IMR-90 (cell line): Measurements from ENCODE around the gene RGSL1. TPM values are rescaled to one million over a fixed set of nuclear protein-coding genes. Genes with fewer than 3 reads are reported as not detected.

Source experiments
- ATAC-seq: fragments of 200-7000 bp; cut with Tn5 transposase; 2 replicates; pipeline ENCODE4 v1.9.1; 2020; ENCODE audit warnings: low read depth, mild to moderate bottlenecking, moderate library complexity
- BruUV-seq: library from RNA; stranded (reverse); fragments of 400-500 nt; replicated peaks from 2 replicates; lab custom pipeline; 2021; lab: Mats Ljungman, UMichigan
- CTCF ChIA-PET: fragments of 300-600 bp; formaldehyde crosslinking; extraction: SDS; loops from one replicate; lab custom pipeline; 2021; ENCODE audit warnings: antibody characterized with exemption; lab: Yijun Ruan, JAX
- POLR2A ChIA-PET: fragments of 300-600 bp; sonication (Branson Sonifier 250); formaldehyde crosslinking; loops from one replicate; lab custom pipeline; 2022; ENCODE audit warnings: antibody characterized with exemption; ENCODE audit not compliant: unreplicated experiment; lab: Charles Lee
- DNase-seq: peaks from one replicate; pipeline ENCODE4 v3.0.0; 2013
- H2AFZ ChIP-seq: replicated peaks from 2 replicates; pipeline ENCODE3; 2013; ENCODE audit warnings: low read length, mild to moderate bottlenecking; ENCODE audit not compliant: poor library complexity
- H2AK5ac ChIP-seq: 2 replicates; pipeline ENCODE4 v1.6.1; 2013; ENCODE audit warnings: low read depth, low read length, inconsistent platforms
- H2AK9ac ChIP-seq: replicated peaks from 2 replicates; pipeline ENCODE3; 2013; ENCODE audit warnings: mild to moderate bottlenecking, low read depth, low read length, moderate library complexity; ENCODE audit not compliant: poor library complexity
- H2BK120ac ChIP-seq: 2 replicates; pipeline ENCODE4 v1.6.1; 2013; ENCODE audit warnings: low read depth, low read length, inconsistent platforms
- H2BK15ac ChIP-seq: 3 replicates; pipeline ENCODE4 v1.6.1; 2013; ENCODE audit warnings: low read depth, low read length, inconsistent platforms
- H2BK20ac ChIP-seq: 2 replicates; pipeline ENCODE4 v1.6.1; 2013; ENCODE audit warnings: low read depth, mild to moderate bottlenecking, inconsistent platforms, low read length, moderate library complexity
- H2BK5ac ChIP-seq: 2 replicates; pipeline ENCODE4 v1.6.1; 2013; ENCODE audit warnings: mild to moderate bottlenecking, low read depth, low read length, inconsistent platforms; ENCODE audit not compliant: poor library complexity, severe bottlenecking
- H3K14ac ChIP-seq: replicated peaks from 2 replicates; pipeline ENCODE4 v1.6.1; 2013; ENCODE audit warnings: low read depth, low read length, inconsistent platforms
- H3K18ac ChIP-seq: 2 replicates; pipeline ENCODE4 v1.6.1; 2013; ENCODE audit warnings: low read depth, low read length, control low read depth
- H3K23ac ChIP-seq: 2 replicates; pipeline ENCODE4 v1.6.1; 2013; ENCODE audit warnings: low read depth, low read length, inconsistent platforms
- H3K27ac ChIP-seq: 2 replicates; pipeline ENCODE4 v1.5.1; 2013; ENCODE audit warnings: mild to moderate bottlenecking, control low read depth, low read length; ENCODE audit not compliant: insufficient read depth
- H3K27me3 ChIP-seq: 2 replicates; pipeline ENCODE4 v1.6.1; 2013; ENCODE audit warnings: low read length; ENCODE audit not compliant: control insufficient read depth, insufficient read depth
- H3K36me3 ChIP-seq: 2 replicates; pipeline ENCODE4 v1.6.1; 2013; ENCODE audit warnings: low read length, mixed read lengths; ENCODE audit not compliant: control insufficient read depth, insufficient read depth
- H3K4ac ChIP-seq: 2 replicates; pipeline ENCODE4 v1.6.1; 2013; ENCODE audit warnings: low read depth, low read length, inconsistent platforms
- H3K4me1 ChIP-seq: 2 replicates; pipeline ENCODE4 v1.6.1; 2013; ENCODE audit warnings: low read length, mixed read lengths; ENCODE audit not compliant: control insufficient read depth, insufficient read depth
- H3K4me2 ChIP-seq: 2 replicates; pipeline ENCODE4 v1.6.1; 2013; ENCODE audit warnings: low read depth, mild to moderate bottlenecking, control low read depth, low read length, moderate library complexity
- H3K4me3 ChIP-seq: 2 replicates; pipeline ENCODE4 v1.5.1; 2013; ENCODE audit warnings: low read depth, mild to moderate bottlenecking, control low read depth, low read length, moderate library complexity; ENCODE audit not compliant: insufficient read depth
- H3K56ac ChIP-seq: 2 replicates; pipeline ENCODE4 v1.6.1; 2013; ENCODE audit warnings: low read length, inconsistent platforms; ENCODE audit not compliant: insufficient read depth; ENCODE audit errors: extremely low read depth
- H3K79me1 ChIP-seq, 2 experiments: 2 replicates each; pipeline ENCODE4 v1.6.1; 2013; ENCODE audit warnings: low read length in 2 of 2, inconsistent platforms in 1 of 2, low read depth in 1 of 2
- H3K9ac ChIP-seq: 2 replicates; pipeline ENCODE4 v1.6.1; 2013; ENCODE audit warnings: low read depth, low read length, control low read depth
- H3K9me1 ChIP-seq: 2 replicates; pipeline ENCODE4 v1.6.1; 2013; ENCODE audit warnings: low read length, inconsistent platforms; ENCODE audit not compliant: insufficient read depth
- H3K9me3 ChIP-seq: 2 replicates; pipeline ENCODE4 v1.6.1; 2013; ENCODE audit warnings: low read length; ENCODE audit not compliant: control insufficient read depth, insufficient read depth
- H4K20me1 ChIP-seq: 2 replicates; pipeline ENCODE4 v1.6.1; 2013; ENCODE audit warnings: low read length, inconsistent platforms; ENCODE audit not compliant: insufficient read depth
- H4K5ac ChIP-seq: 2 replicates; pipeline ENCODE4 v1.6.1; 2013; ENCODE audit warnings: mild to moderate bottlenecking, low read depth, low read length, control low read depth
- H4K8ac ChIP-seq, 2 experiments: 2 replicates each; pipeline ENCODE4 v1.6.1; 2013; ENCODE audit warnings: low read depth in 2 of 2, low read length in 2 of 2, control low read depth in 1 of 2, inconsistent platforms in 1 of 2
- H4K91ac ChIP-seq: 2 replicates; pipeline ENCODE4 v1.6.1; 2013; ENCODE audit warnings: low read depth, low read length, inconsistent platforms; ENCODE audit not compliant: insufficient read depth
- BHLHE40 ChIP-seq: fragments of 150-350 bp; IDR thresholded peaks from 2 replicates; pipeline ENCODE4 v1.6.1; 2016; ENCODE audit warnings: mild to moderate bottlenecking, low read depth, low read length
- CEBPB ChIP-seq: IDR thresholded peaks from 2 replicates; pipeline ENCODE4 v1.6.1; 2012; ENCODE audit warnings: low read depth, low read length, improper control_type of control experiment
- CHD1 ChIP-seq: IDR thresholded peaks from 2 replicates; pipeline ENCODE4 v1.6.1; 2012; ENCODE audit warnings: low read depth, low read length, improper control_type of control experiment
- CTCF ChIP-seq: conservative IDR thresholded peaks from 2 replicates; pipeline ENCODE4 v1.5.1; 2012; ENCODE audit warnings: mild to moderate bottlenecking, low read depth, low read length, improper control_type of control experiment
- ELK1 ChIP-seq: fragments of 150-350 bp; IDR thresholded peaks from 2 replicates; pipeline ENCODE4 v1.6.1; 2016; ENCODE audit warnings: low read depth, mild to moderate bottlenecking, low read length, moderate library complexity, borderline replicate concordance
- FOS ChIP-seq: fragments of 150-350 bp; IDR thresholded peaks from 2 replicates; pipeline ENCODE4 v1.6.1; 2016; ENCODE audit warnings: low read depth, low read length
- MAFK ChIP-seq: IDR thresholded peaks from 2 replicates; pipeline ENCODE4 v1.6.1; 2012; ENCODE audit warnings: low read depth, low read length, improper control_type of control experiment
- MAZ ChIP-seq: IDR thresholded peaks from 2 replicates; pipeline ENCODE4 v1.6.1; 2012; ENCODE audit warnings: low read depth, mild to moderate bottlenecking, low read length, improper control_type of control experiment, moderate library complexity, borderline replicate concordance
- MXI1 ChIP-seq: IDR thresholded peaks from 2 replicates; pipeline ENCODE4 v1.6.1; 2012; ENCODE audit warnings: low read depth, mild to moderate bottlenecking, low read length, moderate library complexity, borderline replicate concordance
- NFE2L2 ChIP-seq: fragments of 150-350 bp; IDR thresholded peaks from 2 replicates; pipeline ENCODE4 v1.6.1; 2016; ENCODE audit warnings: low read depth, mild to moderate bottlenecking, low read length
- POLR2A ChIP-seq: IDR thresholded peaks from 2 replicates; pipeline ENCODE4 v1.6.1; 2012; ENCODE audit warnings: mild to moderate bottlenecking, low read depth, low read length
- RAD21 ChIP-seq: IDR thresholded peaks from 2 replicates; pipeline ENCODE4 v1.6.1; 2012; ENCODE audit warnings: low read length, improper control_type of control experiment
- RCOR1 ChIP-seq: IDR thresholded peaks from 2 replicates; pipeline ENCODE4 v1.6.1; 2012; ENCODE audit warnings: mild to moderate bottlenecking, low read length, improper control_type of control experiment; ENCODE audit not compliant: insufficient replicate concordance
- RFX5 ChIP-seq: IDR thresholded peaks from 2 replicates; pipeline ENCODE4 v1.8.0; 2012; ENCODE audit warnings: low read depth, mild to moderate bottlenecking, low read length, moderate library complexity
- SMC3 ChIP-seq: fragments of 150-350 bp; IDR thresholded peaks from 2 replicates; pipeline ENCODE4 v1.6.1; 2016; ENCODE audit warnings: low read depth, mild to moderate bottlenecking, antibody characterized with exemption, low read length, moderate library complexity
- WGBS, 2 experiments: methylation state at CpG; one replicate each; pipeline versions ENCODE4 v1.1.5 to v1.1.7; 2013; ENCODE audit warnings: missing lambda C conversion rate in 2 of 2; ENCODE audit not compliant: insufficient read length in 1 of 2; ENCODE audit errors: extremely low coverage in 2 of 2; 5-methylcytosine and 5-hydroxymethylcytosine counted together
- dilution Hi-C: fragments of 300-500 bp; cut with HindIII; formaldehyde crosslinking; loops from one replicate; pipeline ENCODE4 v1.14.3; 2018; ENCODE audit warnings: low sequenced_read_pairs; ENCODE audit not compliant: unreplicated experiment
- in situ Hi-C: fragments of 300-500 bp; cut with MboI; formaldehyde crosslinking; loops from 3 replicates; pipeline ENCODE4 v1.14.3; 2019; ENCODE audit warnings: low sequenced_read_pairs, inconsistent platforms, mixed read lengths
- intact Hi-C: fragments of 100-400 bp; cut with micrococcal nuclease; formaldehyde crosslinking; loops from 2 replicates; pipeline ENCODE4 v1.10.0; 2022
- polyA plus RNA-seq, 3 experiments: library from polyadenylated mRNA; depleted of rRNA; stranded (reverse); fragments of >200 nt; gene quantifications; 2 replicates each; pipeline ENCODE4 v1.2.3, GENCODE V29; 2012; ENCODE audit warnings: low replicate concordance in 1 of 3
- total RNA-seq: library from RNA; depleted of rRNA; stranded (reverse); fragments of >200 nt; gene quantifications from 2 replicates; pipeline ENCODE4 v1.2.3, GENCODE V29; 2012
- TF ChIP-seq, protein P1 (sequence below): fragments of 150-350 bp; IDR thresholded peaks from 2 replicates; pipeline ENCODE4 v1.6.1; 2017; ENCODE audit warnings: mild to moderate bottlenecking, antibody characterized with exemption, low read length, low read depth

Gene RGSL1
- total and polyA plus RNA-seq, 2 of the 4 experiments (the other 2 are of a cell fraction): not detected

GRCh38 chr1:182601913-182602312 is 152.0 kb downstream of the RGSL1 start:
- dilution Hi-C loops: no loop called here
- no peak overlapping the region for H4K91ac ChIP-seq
- no peaks in the 10 kb centered on the region for H3K9me1 ChIP-seq
- no peak overlapping the region for H2BK20ac ChIP-seq
- no peak overlapping the region for H3K9ac ChIP-seq
- ATAC-seq: no peak
- BruUV-seq: no TSS peak
- no peak overlapping the region for H3K4me3 ChIP-seq
- no CpG with 5 or more reads among the region's 4 CpGs for WGBS, 2 experiments
- POLR2A ChIA-PET: no interaction called here
- no peaks in the 10 kb centered on the region for H4K20me1 ChIP-seq
- H3K14ac ChIP-seq: no peak overlapping the region
- no peak overlapping the region for H2BK15ac ChIP-seq
- no peak overlapping the region for H3K27ac ChIP-seq
- H3K4me1 ChIP-seq: peaks cover 2% of the 10 kb centered on the region; the same call in 1 of the 2 replicates
- no peak overlapping the region for H3K23ac ChIP-seq
- in situ Hi-C loops: no loop called here
- no peak for DNase-seq
- H2AFZ ChIP-seq: peak overlapping the region; percentile 17
- no peak overlapping the region for H3K18ac ChIP-seq
- H2AK9ac ChIP-seq: no peak overlapping the region
- H2AK5ac ChIP-seq: no peak overlapping the region
- intact Hi-C loops: loop anchor here (1.0 to 5.0 kb wide), 2 partner anchors 182 to 235 kb away; partner anchors contain the start of gene DHX9
- no peaks in the 10 kb centered on the region for H3K79me1 ChIP-seq
- no peak overlapping the region for H3K4me2 ChIP-seq
- CTCF ChIA-PET: interaction anchor here (0.6 to 9.2 kb wide), 3 partner anchors 49 to 182 kb away, joined by 3 to 129 read pairs (median 4); no protein-coding TSS in a partner anchor
- H2BK120ac ChIP-seq: no peak overlapping the region
- no peak overlapping the region for H4K8ac ChIP-seq
- H3K4ac ChIP-seq: no peak overlapping the region
- H3K27me3 ChIP-seq: peaks cover 18% of the 10 kb centered on the region
- TF ChIP-seq BHLHE40 (no peak), MAZ (no peak), CEBPB (no peak), FOS (no peak), POLR2A (no peak), CTCF (no peak), RCOR1 (no peak), MXI1 (no peak), RFX5 (no peak), RAD21 (no peak), ELK1 (no peak), NFE2L2 (no peak), CHD1 (no peak), SMC3 (no peak), MAFK (no peak)
- TF ChIP-seq, protein P1, sequence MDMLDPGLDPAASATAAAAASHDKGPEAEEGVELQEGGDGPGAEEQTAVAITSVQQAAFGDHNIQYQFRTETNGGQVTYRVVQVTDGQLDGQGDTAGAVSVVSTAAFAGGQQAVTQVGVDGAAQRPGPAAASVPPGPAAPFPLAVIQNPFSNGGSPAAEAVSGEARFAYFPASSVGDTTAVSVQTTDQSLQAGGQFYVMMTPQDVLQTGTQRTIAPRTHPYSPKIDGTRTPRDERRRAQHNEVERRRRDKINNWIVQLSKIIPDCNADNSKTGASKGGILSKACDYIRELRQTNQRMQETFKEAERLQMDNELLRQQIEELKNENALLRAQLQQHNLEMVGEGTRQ: no peak
- H3K9me3 ChIP-seq: no peaks in the 10 kb centered on the region
- no peak overlapping the region for H3K56ac ChIP-seq
- H4K5ac ChIP-seq: no peak overlapping the region
- H2BK5ac ChIP-seq: no peak overlapping the region
- H3K36me3 ChIP-seq: no peaks in the 10 kb centered on the region
